ENCODE measurements around the gene BCAP29.

Gene BCAP29

DNA sequence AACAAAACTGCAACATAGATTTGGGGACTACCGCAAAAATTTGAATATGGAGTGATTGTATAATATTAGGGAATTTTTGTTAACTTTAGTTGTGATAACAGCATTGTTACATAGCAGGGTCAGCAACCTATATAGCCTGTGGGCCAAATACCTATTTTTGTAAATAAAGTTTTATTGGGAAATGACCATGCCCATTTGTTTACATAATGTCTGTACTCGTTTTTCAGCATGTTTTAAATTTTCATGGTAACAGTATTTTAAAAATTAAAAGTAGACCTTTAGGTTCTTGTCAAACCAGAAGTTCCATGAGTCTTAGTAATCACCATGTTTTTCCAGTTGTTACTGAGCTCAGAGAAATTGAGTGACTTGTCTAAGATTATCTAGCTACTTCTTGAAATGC, 4.7 kb downstream of the BCAP29 start:
- DNase-seq: no peak

DNA sequence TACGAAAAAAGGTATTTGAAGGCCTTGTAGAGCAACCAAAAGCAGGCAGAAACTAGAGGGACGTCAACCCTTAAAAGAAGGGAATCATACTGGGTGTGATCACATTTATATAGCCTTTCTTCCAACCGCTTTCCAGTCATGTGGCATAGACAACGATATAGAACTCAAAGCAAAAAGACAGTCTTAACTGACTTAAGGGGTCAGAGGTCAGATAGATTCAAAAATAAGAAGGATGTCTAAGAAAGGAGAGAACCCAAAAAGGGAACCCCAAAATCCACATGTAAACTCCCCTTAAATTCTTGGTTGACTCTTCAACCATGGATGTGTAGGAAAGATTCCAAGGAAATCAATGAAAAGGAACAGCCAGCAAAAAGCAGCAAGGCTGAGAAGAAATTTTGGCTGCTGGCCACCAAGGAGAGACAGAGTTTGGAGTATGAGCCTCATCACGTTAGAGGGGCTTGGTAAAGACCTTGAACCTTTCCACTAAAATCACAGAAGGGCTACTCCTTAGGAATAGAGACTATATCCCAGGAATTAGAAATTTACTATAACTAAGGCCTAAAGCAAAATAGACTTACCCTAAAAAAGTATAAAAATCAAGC, 8.6 kb downstream of the BCAP29 start:
- no peak for DNase-seq

- DNase-seq: no peak
Observed at GRCh38 chr7:107591421-107591820, 11.4 kb downstream of the BCAP29 start.

GRCh38 chr7:107592361-107593024, 12.4 kb downstream of the BCAP29 start:
- DNase-seq: no peak

DNA sequence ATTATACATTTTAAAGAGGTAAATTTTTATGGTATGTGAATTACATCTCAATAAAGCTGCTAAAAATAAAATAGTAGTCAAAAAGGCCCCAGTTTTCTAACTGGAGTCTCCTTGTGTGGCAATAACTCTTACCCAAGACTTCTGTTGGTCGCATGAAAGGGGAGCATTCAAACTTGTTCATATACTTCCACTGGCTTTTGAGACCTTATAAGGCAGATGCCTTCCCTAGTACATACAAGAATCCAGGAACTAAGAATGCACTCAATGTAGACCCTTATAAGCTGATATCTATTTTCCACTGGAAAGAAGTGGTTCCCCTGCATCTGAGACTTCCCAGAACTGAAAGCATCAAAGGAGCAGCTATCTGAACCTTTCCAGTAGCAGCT, 13.0 kb downstream of the BCAP29 start:
- DNase-seq: no peak

GRCh38 chr7:107594961-107595737, 15.1 kb downstream of the BCAP29 start:
- no peak for DNase-seq

GRCh38 chr7:107596881-107597581, 17.0 kb downstream of the BCAP29 start:
- no peak for DNase-seq

DNA sequence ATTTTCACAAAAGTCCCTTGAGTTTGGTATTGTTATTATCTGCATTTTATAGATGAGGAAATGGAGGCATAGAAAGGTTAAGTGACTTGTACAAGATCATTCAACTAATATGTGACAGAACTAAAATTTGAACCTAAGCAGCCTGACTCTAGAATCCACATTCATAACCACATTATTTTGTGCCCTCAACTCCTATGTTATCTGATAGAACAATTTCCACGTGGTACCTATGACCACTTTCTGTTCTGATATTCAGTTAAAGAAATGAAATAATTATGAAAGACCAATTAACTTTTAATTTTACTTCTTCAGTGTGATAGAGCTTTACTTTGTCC, 17.5 kb downstream of the BCAP29 start:
- no peak for DNase-seq

DNA sequence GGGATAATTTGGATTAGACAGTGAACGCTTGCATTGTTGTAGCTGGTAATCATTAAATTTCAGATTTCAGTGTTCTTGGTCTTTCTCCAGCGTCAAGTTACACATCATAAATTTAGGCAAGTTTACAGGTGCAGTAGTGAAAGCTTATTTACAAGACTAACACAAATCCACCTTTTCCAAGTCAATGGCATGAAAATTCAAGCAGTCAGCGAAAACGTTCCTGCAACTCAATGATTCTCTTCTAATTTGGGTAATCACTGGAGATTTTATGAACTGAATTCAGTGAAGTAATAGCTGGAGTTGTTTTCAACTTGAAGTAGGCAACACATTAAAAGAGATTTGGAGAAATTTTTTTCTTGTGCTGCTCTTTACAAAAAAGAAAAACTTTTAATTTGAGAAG, 17.9 kb downstream of the BCAP29 start:
- no peak for DNase-seq

GRCh38 chr7:107599262-107599661, 19.2 kb downstream of the BCAP29 start:
- DNase-seq: no peak

DNA sequence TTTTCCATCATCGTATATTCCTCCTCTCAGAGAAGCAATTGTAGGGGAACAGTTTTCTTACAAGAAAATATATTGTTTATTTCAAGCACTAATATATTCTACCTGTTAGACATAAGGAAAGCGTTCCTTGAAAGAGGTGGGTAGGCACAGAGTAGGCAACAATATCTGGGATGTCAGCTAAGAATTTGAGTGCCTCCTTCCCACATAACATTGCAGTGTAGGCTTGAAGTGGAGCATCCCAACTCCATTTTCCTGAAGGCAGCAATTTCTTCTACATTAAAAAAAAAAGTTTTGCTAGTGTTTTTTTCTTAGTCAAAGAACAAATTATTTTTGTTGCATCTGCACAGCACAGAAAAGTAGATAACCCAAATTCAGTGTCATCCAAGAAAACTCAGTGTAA, 20.8 kb downstream of the BCAP29 start:
- DNase-seq: no peak

GRCh38 chr7:107605218-107605815, 25.3 kb downstream of the BCAP29 start:
- no peak for DNase-seq

- no peak for DNase-seq
Observed at GRCh38 chr7:107606303-107606702, 26.3 kb downstream of the BCAP29 start.

GRCh38 chr7:107609811-107610261, 29.8 kb downstream of the BCAP29 start:
- DNase-seq: no peak

DNA sequence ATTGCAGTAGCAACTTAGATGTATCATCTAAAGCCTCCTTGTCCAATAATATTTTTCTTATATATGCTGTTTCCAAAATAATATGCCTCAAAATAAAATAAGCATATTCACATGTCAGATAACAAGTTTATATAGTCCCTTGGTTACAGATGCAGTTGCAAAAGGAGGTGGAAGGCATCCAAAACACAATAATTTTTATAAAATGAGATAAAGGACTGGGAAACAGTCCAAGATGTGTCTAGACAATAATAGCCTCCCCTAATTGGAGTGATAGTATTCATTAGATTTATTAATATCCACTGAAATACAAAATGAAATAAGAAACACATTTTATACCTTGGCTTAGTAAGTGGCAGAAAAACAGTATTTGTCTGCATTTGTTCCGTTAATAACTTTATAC, 30.3 kb downstream of the BCAP29 start:
- DNase-seq: no peak

- DNase-seq: no peak
Observed at GRCh38 chr7:107613439-107613838, 33.4 kb downstream of the BCAP29 start.

DNA sequence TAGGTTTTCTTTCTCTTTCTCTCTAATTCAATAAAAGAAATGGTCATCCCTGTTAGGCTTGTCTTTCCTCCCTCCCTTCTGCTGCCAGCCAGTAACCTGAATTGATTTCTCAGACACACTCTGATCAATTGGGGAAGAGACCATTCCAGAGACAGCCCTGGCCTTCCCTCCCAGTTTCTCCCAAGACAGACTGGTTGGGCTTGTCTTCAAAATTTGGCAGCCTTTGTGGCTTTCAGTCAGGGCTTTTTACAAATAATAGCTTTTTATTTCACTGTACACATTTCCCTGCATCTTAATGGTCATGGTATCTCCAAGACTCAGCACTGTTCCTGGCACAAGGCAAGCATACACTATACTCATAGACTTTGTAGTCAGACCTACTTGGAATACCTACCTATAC, 33.9 kb downstream of the BCAP29 start:
- no peak for DNase-seq

- no peak for DNase-seq
Observed at GRCh38 chr7:107614425-107614824, 34.4 kb downstream of the BCAP29 start.

- no peak for DNase-seq
Observed at GRCh38 chr7:107615910-107616680, 36.0 kb downstream of the BCAP29 start.

DNA sequence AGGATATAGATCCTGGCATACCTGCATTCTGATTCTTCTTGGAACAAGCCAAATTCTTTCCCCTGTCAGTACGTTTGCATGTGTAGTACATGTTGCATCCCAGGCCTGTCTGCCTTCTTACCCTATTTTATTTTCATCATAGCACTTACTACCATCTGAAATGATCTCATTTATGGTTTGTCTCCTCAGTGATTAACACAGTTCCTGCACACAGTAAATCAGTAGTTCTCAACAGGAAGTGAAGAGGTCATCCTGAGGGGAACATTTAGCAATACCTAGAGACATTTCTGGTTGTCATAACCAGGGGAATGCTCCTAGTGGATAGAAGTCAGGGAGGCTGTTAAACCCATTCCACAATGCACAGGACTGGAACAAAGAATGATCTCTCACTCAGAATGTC, 42.4 kb downstream of the BCAP29 start:
- no peak for DNase-seq

DNA sequence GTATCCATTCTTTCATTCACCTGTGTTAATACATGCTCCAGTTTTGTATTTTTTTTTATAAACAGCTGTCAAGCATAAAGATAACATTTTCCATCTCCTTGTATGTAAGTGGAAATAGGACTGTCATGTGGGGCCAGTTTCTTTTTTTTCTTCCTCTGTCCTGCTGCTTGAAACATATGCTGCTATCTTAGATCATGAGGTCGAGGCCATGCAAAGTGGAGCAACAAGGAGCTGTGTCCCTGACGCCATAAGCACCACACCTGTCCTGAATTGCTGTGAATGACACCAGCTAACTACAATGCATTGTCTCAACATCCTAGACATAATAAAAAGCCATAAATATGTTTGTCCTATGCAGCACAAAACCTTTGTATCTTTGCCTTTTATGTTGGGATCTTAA, 42.8 kb downstream of the BCAP29 start:
- DNase-seq: no peak

DNA sequence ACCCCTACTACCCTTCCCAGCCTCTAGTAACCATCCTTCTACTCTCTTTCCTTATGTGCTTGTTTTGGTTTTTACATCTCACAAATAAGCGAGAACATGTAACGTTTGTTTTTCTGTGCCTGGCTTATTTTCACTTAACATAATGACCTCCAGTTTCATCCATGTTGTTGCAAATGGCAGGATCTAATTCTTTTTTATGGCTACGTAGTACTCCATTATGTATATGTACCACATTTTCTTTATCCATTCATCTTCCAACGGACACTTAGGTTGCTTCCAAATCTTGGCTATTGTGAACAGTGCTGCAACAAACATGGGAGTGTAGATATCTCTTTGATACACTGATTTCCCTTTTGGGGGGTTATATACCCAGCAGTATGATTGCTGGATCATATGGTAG, 47.0 kb downstream of the BCAP29 start:
- no peak for DNase-seq
